Kidney epithelial cell (primary cell): Measurements from ENCODE around the gene HP1BP3. TPM values are rescaled to one million over a fixed set of nuclear protein-coding genes. Genes with fewer than 3 reads are reported as not detected.
A peak's percentile ranks its signal among the peaks of the same experiment; 100 is the strongest.

Experiments
- DNase-seq: peaks from one replicate; pipeline ENCODE4 v3.0.0-alpha.2; 2010; ENCODE audit warnings: low read depth
- H3K27me3 ChIP-seq: 2 replicates; pipeline ENCODE4 v1.6.0; 2011; ENCODE audit warnings: low read length; ENCODE audit not compliant: control insufficient read depth, insufficient read depth
- H3K36me3 ChIP-seq: 2 replicates; pipeline ENCODE4 v1.5.1; 2011; ENCODE audit warnings: low read length; ENCODE audit not compliant: control insufficient read depth, insufficient read depth
- H3K4me3 ChIP-seq: 2 replicates; pipeline ENCODE4 v1.5.1; 2011; ENCODE audit warnings: low read depth, mild to moderate bottlenecking, control low read depth, low read length
- CTCF ChIP-seq: IDR thresholded peaks from 2 replicates; pipeline ENCODE4 v1.5.1; 2011; ENCODE audit warnings: mild to moderate bottlenecking, moderate library complexity, low read length, control low read depth, inconsistent platforms; ENCODE audit not compliant: insufficient read depth, poor library complexity, severe bottlenecking
- total RNA-seq: library from RNA; depleted of rRNA; stranded (reverse); fragments of >200 nt; gene quantifications from 2 replicates; pipeline ENCODE4 v1.2.3, GENCODE V29; 2015

The HP1BP3 gene
- total RNA-seq, 1 donor from 2014 or later: 122 TPM

- DNase-seq: no peak
- peaks cover 3% of the 10 kb centered on the region for H3K36me3 ChIP-seq
- no peaks in the 10 kb centered on the region for H3K27me3 ChIP-seq
- TF ChIP-seq CTCF: no peak
- H3K4me3 ChIP-seq: no peak overlapping the region
Observed at GRCh38 chr1:20735581-20736111, 51.5 kb downstream of the HP1BP3 start.

- Histone ChIP-seq H3K36me3 (peaks cover 3% of the 10 kb centered on the region), H3K27me3 (no peaks in the 10 kb centered on the region), H3K4me3 (no peak overlapping the region)
- TF ChIP-seq CTCF: no peak
- no peak for DNase-seq
Observed at GRCh38 chr1:20733360-20733975, 53.6 kb downstream of the HP1BP3 start.

DNA sequence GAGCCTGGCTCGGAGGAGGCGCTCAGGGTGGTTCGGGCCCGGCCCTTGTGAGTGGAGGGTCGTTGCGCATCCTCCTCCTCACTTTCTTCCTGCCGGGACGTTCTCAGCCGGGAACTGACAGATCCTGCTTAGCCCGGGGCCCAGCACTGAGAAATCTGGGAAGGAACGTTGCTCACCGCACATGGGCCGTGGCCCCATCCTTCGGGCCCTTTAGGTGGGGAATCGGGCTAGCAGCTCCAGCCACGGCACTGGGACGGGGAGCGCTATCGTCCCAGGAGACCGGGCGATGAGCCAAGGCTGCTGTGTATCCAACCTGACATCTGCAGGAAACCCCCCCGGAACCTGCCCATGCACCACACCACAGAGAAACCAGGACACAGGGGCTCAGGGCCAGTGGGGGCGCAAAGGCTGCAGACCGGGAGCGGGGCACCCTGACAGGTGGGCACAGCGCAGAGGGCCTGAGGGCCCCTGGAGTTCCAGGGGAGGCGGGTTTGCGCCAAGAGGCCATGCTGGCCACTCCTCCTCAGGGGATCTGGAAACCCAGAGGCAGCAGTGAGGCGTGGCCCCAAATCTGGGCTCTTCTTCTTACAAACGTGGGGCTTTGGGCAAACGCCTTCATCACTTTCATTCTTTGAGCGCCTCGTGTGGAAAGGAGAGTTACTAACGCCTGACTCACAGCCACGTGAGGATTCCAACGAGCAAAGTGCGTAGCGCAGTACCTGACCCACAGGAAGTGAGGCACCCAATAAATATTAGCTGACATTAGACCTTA lies 54.3 kb downstream of the HP1BP3 start, which contains the start of gene SH2D5:
Gene SH2D5 (minus strand): TSS at position 116 of the 772 bp plus-strand sequence. CDS start 4,659 bp downstream, outside the sequence.
- peaks cover 2% of the 10 kb centered on the region for H3K36me3 ChIP-seq
- DNase-seq: peak; percentile 98
- peak; percentile 35 for TF ChIP-seq CTCF
- no peaks in the 10 kb centered on the region for H3K27me3 ChIP-seq
- peak within 1 kb of the TSS; percentile 74 for H3K4me3 ChIP-seq

DNA sequence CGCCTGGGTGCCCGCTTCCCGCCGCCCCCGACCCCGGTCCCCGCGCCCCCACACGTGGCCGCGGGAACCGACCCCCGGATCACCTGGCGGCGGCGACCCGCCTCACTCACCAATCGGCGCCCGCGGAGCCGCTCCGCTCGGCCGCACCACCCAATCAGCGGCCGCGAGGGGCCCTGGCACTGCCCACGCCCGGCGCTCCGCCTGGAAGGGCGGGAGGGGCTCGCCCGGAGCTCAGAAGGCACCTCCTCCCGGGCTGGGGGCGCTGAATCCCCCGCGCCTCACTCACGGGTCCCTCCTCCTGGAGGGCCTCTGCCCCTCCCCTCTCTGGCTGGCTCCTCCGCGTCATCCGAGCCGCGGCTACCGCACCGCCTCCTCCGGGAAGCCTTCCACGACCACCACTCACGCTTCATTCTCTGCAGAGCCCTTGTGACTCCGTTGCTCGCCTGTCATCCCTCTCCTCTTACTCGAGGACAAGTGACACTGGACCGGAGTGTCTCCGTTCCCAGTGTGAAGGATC lies 55.0 kb downstream of the HP1BP3 start:
- DNase-seq: no peak
- Histone ChIP-seq H3K36me3 (peaks cover 2% of the 10 kb centered on the region), H3K4me3 (peak overlapping the region; percentile 74), H3K27me3 (no peaks in the 10 kb centered on the region)
- no peak for TF ChIP-seq CTCF

DNA sequence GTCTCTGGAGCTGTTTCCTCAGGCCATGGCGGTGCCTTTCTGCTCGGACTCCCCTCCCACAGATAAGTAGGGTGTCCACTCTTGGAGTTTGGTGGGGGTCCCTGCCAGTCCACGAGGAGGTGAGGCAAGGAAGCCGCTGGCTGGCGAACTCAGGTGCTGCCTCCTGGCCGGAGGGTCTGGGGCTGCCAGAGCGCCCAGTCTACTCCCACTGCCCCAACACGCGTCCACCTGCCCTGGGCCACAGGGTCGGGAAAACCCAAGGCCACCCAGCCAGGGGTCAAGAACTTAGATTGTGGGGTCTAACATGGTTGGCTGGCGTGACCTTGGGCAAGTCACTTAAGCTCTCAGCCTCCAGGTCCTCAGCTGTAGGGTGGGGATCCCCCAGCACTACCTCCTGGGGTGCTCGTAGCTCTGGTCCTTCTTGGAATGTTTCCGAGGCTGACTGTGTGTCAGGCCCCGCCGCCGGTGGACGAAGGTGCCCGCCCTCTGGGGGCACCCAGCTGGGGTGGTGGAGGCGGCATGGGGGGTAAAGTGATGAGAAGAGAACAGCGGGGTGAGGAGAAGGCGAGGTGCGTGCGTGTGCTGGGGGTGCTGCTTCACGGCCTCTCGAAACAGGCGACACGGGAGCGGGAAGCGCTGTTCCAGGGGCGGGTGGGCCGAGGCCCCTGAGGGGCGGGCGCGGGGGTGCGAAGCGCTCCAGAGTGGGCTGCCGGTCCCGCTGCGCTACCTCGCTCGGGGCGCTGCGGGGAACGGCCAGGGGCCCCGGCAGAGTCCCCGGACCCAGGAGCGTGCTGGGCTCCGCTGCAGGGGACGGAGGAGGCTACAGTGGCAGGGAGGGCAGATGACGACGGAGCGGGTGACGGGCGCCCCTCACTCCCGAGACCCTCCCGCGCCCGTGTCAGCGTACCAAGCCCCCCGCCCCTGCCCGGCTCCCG lies 55.8 kb downstream of the HP1BP3 start:
- no peaks in the 10 kb centered on the region for H3K27me3 ChIP-seq
- DNase-seq: no peak
- H3K36me3 ChIP-seq: peaks cover 2% of the 10 kb centered on the region
- peak overlapping the region; percentile 74 for H3K4me3 ChIP-seq
- TF ChIP-seq CTCF: no peak
